ENCODE measurements around the gene CEBPZ.
"Not testable (repeated sequence)": the region's sequence is repeated elsewhere in the genome, so short reads cannot be mapped to it uniquely, and the experiment has no call there.

Gene CEBPZ, protein sequence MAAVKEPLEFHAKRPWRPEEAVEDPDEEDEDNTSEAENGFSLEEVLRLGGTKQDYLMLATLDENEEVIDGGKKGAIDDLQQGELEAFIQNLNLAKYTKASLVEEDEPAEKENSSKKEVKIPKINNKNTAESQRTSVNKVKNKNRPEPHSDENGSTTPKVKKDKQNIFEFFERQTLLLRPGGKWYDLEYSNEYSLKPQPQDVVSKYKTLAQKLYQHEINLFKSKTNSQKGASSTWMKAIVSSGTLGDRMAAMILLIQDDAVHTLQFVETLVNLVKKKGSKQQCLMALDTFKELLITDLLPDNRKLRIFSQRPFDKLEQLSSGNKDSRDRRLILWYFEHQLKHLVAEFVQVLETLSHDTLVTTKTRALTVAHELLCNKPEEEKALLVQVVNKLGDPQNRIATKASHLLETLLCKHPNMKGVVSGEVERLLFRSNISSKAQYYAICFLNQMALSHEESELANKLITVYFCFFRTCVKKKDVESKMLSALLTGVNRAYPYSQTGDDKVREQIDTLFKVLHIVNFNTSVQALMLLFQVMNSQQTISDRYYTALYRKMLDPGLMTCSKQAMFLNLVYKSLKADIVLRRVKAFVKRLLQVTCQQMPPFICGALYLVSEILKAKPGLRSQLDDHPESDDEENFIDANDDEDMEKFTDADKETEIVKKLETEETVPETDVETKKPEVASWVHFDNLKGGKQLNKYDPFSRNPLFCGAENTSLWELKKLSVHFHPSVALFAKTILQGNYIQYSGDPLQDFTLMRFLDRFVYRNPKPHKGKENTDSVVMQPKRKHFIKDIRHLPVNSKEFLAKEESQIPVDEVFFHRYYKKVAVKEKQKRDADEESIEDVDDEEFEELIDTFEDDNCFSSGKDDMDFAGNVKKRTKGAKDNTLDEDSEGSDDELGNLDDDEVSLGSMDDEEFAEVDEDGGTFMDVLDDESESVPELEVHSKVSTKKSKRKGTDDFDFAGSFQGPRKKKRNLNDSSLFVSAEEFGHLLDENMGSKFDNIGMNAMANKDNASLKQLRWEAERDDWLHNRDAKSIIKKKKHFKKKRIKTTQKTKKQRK

DNA sequence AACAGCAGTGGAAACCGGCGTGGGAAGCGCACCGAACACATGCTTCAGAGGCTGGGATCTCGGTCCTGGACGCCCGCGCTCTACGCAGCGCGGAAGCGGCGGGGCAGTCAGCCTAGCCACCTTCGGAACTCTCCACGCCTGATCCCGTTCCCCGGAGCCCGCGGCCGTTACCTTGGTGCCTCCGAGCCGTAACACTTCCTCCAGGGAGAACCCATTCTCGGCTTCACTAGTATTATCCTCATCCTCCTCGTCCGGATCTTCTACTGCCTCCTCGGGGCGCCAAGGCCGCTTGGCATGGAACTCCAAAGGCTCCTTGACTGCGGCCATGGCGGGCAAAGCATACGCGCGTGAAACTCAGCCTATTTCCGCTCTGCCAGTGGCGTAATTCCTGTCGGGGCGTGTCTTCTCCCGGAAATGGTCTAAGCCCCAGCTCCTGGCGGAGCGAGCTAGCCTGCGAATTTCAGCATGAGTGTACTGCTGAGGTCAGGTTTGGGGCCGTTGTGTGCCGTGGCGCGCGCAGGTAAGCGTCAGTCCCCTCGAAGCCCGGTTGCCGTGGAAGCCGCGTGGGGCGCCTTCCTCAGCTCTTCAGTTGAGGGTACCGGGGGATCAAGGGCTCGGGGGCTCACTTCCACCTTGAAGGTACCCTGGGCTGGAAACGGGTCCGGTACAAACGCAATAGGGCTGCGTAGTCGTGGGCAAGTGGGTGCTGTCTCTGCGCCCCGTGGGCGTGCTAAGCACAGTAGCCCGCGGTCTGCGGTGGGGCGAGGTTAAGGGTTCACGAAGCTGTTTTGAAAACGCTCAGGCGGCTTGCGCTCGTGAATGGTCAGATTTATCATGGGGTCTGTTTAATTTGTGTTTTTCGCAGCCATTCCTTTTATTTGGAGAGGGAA, at the start of gene CEBPZ, which contains the start of gene NDUFAF7:
Gene CEBPZ, minus strand, starts transcription at position 356 of the 890 bp plus-strand sequence. Its CDS starts 29 bp downstream, at position 327.
Gene NDUFAF7, plus strand, starts transcription at position 418 of the 890 bp plus-strand sequence. Its CDS starts 48 bp downstream, at position 466.
- peak; percentile 95 for DNase-seq

DNA sequence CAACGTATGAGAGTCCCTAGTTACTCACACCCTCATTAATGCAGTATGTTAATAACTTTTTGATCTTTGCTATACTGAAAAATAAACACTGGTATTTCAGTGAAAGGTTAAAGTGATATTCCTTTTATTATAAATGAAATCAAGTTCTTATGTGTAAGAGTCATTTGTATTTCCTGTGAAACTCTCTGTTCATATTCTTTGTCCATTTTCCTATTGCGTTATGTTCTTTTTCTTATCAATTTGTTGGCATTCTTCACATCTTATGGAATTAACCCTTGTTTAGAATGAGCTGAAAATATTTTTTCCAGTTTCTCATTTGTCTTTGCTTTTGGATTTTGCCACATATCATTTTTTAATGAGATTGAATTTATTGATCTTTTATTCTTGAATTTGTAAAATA, 44.9 kb upstream of the CEBPZ start:
- no peak for DNase-seq

DNA sequence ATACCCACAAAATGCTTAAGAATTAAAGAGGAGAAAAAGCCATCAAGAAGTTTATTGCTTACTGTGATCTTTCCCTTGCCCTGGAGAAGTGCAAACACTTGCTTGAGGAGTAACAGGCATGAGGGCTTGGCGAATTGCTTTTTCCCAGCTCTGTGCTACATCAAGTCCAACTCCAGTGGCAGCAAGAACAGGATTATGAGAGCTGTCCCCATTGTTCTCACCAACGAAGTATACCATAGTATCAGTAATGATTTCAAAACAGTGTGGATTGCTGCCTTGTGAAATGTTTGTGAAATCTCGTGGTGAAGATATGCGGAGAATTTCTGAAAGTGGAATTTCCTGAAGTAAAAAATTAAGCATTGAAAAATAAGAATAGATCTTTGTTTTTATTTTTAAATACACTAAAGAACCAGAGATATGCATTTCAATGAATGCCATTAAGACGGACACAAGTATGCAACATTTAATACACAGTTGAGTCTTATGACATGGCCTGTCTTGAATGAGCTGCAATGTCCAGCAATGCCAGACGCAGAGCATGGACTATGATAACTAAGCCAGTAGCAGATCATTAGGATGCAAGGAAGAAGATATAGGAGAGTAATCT, 43.1 kb upstream of the CEBPZ start:
- DNase-seq: no peak

DNA sequence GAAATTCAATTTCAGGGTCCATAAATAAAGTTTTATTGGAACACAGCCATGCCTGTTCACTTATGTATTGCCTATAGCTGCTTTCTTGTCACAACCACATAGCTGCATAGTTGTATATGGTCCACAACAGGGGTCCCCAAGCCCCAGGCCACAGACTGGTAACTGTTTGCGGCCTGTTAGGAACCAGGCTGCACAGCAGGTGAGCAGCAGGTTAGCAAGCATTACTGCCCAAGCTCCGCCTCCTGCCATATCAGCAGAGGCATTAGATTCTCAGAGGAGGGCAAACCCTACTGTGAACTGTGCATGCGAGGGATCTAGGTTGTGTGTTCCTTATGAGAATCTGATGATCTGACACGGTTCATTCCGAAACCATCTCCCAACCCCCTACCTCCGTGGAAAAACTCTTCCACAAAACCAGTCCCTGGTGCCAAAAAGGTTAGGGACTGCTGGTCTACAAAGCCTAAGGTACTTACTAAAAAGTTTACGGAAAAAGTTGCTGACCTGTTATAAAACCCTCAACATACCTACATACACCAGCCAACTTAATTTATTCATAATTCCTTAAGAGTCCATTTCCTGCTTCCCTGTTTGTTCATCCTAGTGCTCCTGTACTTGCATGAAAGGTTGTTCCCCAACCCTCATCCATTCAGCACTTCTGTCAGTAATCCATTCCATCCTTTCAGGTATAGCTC, 40.1 kb upstream of the CEBPZ start:
- DNase-seq: no peak

DNA sequence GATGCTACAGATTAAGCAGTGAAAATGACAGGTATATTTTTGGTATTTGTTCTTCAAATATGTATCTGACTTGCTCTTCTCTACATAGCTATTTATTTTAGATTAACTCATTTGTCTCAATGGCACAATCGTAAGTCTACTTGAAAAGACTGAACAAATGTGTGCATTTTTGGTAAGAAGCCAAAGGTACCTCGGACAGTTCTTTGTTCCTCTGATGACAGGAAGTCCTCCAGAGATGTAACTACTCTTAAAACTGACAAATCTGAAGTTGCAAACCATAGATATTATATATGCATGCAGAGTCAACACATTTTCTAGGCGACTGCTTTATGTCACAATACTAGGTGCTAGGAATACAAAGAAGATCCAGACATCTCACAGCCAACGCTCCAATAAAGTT, 36.7 kb upstream of the CEBPZ start:
- no peak for DNase-seq

DNA sequence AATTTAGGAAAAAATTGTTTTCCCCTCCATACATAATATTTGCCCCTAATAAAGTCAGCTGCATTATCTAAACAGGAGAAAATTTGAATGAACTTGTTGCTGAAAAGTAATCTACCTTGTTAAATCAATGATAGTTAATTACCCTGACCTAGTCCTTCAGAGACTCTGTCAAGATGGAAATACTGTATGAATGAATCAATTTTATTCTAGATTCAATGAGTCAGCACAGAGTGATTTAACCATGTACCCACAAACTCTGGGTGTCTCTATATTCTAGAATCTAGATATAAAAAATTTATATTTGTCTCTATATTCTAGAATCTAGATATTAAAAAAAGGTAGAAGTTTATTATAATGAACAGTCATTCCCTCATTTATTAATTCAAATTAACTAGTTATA, 36.3 kb upstream of the CEBPZ start:
- no peak for DNase-seq

DNA sequence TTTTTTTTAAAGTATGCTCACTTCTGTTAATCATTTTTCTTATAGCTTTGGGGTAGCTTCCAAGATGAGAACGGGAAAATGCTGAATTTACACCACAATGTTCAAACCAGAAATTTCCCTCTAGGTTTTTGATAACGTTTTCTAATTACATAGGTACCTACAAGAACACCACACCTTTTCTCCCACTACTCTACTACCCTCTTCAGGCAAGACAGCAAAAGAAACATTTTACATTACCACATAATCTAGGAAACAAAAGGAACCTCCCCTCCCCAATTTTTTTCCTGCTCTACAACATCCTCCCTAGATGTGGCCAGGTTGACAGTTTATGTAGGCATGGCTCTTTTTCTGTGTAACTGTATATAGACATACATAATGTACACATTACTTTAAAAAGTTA, 32.4 kb upstream of the CEBPZ start:
- no peak for DNase-seq

DNA sequence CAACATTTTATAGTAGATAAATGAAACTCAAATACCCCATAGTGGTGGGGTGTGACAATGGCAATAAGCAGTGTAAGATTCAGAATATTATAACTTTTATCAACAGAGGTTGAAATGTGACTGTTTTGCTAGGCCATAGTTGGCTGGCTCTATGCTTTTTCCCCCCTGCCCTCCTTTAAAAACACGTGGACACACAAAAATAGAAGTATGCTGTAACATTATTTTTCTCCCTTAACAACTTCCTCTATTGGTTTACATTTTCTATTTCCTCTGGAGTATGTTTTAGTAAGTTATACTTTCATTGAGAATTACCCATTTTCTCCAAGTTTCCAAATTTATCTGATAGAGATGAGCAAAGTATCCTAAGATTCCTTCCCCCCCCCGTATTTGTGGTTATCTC, 31.1 kb upstream of the CEBPZ start:
- DNase-seq: no peak

DNA sequence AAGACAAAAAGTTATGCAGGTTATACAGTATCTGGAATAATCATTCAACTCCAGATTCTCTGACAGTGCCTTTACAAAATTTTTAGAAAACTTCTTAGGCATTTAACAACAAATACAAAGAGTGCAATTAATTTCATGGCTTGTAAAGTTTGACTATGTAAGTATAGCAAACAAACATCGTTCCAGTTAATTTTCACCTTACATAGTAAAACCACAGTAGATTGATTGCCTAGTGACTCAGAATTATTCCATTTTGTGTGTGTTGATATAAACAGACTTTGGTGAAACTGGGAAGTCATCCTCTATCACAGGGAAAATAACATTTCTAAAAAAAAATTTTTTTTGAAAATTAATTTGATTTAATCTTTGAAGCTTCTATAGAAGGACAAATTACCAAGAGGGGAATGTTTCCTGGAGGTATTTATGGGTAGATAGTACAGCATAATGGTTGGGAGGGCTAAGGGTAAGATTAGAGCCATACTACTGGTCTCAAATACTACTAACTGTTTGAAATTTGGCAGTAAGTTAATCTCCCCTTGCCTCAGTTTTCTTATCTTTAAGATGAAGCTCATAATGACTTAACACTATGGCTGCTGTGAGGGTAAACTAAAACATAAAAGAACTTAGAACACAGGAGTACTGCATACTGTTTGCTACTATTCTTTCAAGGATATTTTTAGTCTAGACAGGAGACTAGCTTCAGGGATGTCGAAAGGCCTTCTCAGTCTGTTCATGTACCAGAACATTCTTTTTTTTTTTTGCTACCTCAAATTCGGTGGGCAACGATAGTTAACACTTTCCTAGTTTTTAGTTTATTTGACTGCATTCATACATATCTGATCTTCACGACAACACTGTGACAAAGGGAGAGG, 19.7 kb upstream of the CEBPZ start:
- no peak for DNase-seq

DNA sequence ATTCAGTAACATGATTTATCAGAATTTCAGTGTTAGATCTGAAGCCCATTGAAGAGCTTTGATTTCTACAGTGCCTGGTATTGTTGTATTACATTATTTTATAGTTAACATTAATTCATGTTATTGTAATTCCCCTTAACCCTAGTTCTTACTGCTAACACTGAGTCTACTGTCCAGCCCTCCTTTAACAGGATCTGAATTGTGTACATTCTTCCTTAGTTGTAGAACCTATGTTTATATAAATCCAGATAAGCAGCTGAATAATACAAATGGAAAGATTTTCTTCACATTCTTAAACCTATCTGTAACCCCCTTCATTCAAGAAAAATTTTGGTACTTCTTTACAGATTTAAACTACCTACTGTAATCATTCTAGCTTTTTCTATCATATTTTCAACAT, 14.8 kb upstream of the CEBPZ start:
- DNase-seq: no peak

DNA sequence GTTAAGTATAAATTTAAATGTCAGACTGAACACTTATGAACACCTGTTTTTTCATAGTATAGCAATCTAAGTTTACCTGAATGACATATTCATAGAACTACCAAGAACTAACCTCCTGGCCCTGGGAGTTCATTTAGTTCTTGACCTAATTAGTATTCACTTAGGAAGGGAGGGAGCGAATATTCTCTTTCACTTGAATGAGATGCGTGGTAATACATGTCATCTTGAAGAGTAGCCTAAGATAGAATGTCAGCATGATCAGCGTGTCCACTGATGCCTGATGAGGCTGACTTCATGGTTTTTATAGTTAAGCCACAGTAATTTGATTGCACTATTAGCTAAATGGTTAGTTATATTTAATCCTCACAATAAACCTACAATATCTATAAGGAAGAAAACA, 13.4 kb upstream of the CEBPZ start:
- no peak for DNase-seq

DNA sequence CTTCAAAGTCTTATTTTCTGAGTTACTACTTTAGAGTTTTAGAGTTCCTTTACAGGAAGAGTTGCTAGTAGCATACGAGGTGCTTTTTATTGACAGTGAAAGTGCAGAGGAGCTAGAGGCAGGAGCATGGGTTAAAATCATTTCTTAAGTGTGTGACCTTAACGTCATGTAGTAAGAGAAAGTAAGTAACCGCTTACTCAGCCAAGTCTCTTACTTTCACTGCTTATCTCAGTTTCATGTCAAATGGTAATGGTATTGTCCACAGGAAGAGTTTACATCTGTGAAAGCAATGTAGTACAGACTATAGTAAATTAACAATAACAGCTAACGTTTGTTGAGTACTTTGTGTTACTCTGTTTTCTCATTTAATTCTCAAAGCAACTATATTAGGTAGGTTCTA, 12.6 kb upstream of the CEBPZ start:
- DNase-seq: no peak

DNA sequence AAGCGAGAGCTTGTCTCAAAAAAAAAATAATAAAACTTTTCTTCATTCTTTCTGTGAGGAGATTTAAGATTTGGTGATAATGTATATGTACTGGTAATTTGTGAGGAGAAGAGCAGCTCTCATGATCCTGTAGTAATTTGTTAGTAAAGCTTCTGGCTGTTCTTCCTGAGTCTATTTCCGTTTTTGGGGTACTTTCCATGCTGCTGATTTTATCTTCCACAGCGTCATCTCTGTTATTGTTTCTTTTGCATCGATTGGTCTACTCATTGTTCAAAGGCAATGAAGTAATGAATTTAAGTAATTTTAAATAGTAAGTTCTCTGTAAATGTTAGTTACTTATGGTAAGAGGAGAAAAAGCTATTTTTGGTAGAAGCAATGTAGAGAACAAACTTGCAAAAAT, 12.0 kb upstream of the CEBPZ start:
- DNase-seq: no peak

DNA sequence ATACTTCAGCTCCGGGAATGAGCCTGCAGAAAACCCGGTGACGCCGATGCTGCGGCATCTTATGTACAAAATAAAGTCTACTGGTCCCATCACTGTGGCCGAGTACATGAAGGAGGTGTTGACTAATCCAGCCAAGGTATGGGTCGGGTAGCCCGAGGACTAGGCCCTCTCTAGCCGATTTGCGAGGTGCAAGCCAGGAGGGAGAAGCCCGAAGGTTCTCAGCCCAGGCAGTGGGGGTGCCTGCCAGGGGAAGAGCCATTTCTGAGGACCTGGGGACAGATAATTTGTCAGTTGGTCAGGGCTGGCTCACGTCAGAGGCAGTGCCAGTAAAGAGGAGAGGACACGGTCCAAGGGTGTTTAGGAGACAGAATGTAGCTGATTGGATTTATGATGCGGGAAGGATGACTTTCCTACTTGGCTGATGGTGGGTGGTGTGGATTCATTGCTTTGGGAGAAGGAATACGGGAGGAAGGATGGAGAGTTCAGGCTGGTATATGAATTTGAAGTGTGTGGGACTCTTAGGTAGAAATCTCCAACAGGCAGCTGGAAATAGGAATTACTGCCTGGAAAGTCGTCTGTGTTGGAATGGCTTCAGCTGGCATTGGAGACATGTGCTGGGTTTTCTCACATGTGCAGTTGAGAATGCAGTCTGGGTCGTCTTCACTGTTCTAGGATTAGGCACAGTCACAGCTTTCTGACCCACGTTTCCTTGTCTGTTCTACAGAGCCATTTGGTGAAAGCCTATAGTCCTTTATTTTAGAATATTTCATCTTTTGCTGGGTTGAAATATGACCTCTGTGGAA, 936 bp upstream of the CEBPZ start:
- peak; percentile 27 for DNase-seq

DNA sequence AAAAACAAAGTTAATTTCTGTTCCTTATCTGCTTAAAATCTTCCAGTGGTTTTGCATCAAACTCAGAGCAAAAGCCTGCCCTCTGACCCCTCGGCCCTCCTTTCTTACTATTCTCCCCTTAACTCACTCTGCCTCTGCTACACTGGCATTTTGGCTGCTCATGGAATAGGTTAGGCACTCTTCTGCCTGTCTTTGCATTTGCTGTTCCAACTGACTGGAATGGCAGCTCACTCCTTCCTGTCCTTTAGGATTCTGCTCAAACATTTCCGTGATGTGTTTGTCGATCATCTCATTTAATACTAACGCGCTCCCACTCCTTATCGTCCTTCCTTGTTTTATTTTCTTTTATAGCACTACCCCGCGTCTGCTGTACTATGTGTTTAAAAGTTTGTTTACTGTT, 815 bp downstream of the CEBPZ start:
- peak; percentile 21 for DNase-seq

DNA sequence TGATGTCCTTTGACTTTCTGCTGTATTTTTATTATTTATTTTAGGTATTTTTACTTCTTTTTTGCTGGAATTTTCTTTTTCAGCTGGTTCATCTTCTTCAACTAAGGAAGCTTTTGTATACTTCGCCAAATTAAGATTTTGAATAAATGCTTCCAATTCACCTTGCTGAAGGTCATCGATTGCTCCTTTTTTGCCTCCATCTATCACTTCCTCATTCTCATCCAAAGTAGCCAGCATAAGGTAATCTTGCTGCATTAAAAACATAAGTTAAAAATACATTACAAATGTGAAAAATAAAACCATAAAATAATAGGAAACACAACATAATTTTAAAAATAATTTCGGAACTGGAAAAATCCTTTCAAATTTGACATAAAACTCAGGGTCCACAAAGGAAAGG, 2.6 kb downstream of the CEBPZ start:
- DNase-seq: no peak

DNA sequence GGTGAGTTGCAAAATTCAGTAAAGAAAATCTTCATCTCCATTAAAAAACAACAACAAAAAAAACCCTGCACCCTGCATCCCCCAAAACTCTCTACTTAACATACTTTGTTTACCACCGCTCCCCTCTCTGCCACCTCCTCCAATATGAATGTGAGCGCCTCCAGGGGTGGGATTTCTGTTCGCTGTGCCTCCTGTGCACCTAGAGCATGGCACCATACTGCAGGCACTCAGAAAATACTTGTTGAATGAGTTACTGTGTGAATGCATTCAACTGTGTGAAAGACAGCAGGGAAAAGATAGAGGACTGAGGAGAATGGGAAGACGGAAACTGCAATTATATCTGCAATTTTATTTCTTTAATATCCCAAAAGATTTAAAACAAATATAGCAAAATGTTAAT, 4.5 kb downstream of the CEBPZ start:
- DNase-seq: no peak

DNA sequence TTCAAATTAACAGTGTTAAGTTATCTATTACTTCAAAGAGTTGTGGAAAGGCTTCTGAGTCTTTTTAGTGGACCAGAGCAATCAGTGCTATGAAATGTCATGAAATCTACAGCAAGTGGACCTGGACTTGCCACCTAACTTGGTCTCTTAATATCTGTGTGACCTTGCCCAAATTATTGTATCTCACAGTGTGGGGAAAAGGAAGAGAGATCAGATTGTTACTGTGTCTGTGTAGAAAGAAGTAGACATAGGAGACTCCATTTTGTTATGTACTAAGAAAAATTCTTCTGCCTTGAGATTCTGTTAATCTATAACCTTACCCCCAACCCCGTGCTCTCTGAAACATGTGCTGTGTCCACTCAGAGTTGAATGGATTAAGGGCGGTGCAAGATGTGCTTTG, 6.3 kb downstream of the CEBPZ start:
- not testable (repeated sequence) for DNase-seq

DNA sequence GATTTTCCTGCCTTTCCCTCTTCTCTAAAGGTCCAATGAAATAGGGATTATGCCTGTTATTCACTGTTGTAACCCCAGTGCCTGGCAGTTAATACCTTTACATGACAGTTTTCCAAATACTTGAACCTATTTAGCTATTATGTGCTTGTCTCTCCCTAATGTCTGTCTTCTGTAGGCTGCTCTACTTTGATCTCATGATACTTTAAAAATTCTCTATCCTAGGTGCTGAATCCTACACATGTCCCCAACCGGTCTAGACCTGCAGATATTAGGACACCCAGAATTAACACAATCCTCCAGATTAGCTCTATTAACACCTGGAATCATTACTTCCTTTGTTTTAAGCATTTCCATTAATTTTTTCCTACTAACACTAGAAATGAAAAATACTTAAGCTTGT, 7.3 kb downstream of the CEBPZ start:
- no peak for DNase-seq

DNA sequence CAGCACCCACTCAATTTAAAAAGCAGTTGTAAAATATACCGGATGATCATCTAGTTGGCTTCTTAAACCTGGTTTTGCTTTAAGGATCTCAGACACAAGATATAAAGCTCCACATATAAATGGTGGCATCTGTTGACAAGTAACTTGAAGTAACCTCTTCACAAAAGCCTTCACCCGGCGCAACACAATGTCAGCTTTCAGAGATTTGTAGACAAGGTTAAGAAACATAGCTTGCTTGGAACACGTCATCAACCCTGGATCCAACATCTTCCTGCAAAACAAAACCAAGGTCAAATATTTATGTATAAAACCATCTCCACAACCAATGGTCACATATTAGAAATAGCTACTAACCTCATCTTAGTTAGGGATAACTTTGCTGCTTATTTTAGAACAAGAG, 8.3 kb downstream of the CEBPZ start:
- DNase-seq: no peak

Data from right hindlimb (tissue), 1 donor.